ENCODE results near the gene DPY19L1.
"Not testable (repeated sequence)": the region's sequence is repeated elsewhere in the genome, so short reads cannot be mapped to it uniquely, and the experiment has no call there.

Gene DPY19L1

GRCh38 chr7:35032166-35032565, 5.1 kb downstream of the DPY19L1 start:
- DNase-seq (ENCODE audit: low read depth), result no peak

- DNase-seq (ENCODE audit: low read depth), result no peak
Observed at GRCh38 chr7:35030848-35031247, 6.4 kb downstream of the DPY19L1 start.

GRCh38 chr7:35029311-35029710, 8.0 kb downstream of the DPY19L1 start:
- no peak for DNase-seq (ENCODE audit: low read depth)

- no peak for DNase-seq (ENCODE audit: low read depth)
Observed at GRCh38 chr7:35026150-35026549, 11.1 kb downstream of the DPY19L1 start.

GRCh38 chr7:35025369-35025870, 11.9 kb downstream of the DPY19L1 start:
- DNase-seq (ENCODE audit: low read depth), result no peak

- no peak for DNase-seq (ENCODE audit: low read depth)
Observed at GRCh38 chr7:35024298-35024697, 13.0 kb downstream of the DPY19L1 start.

- DNase-seq (ENCODE audit: low read depth), result no peak
Observed at GRCh38 chr7:35022725-35023124, 14.6 kb downstream of the DPY19L1 start.

- no peak for DNase-seq (ENCODE audit: low read depth)
Observed at GRCh38 chr7:35021445-35021844, 15.8 kb downstream of the DPY19L1 start.

GRCh38 chr7:35019801-35020200, 17.5 kb downstream of the DPY19L1 start:
- DNase-seq (ENCODE audit: low read depth), result no peak

- DNase-seq (ENCODE audit: low read depth), result no peak
Observed at GRCh38 chr7:35019179-35019729, 18.0 kb downstream of the DPY19L1 start.

- no peak for DNase-seq (ENCODE audit: low read depth)
Observed at GRCh38 chr7:35015346-35015859, 21.9 kb downstream of the DPY19L1 start.

GRCh38 chr7:35012160-35012559, 25.1 kb downstream of the DPY19L1 start:
- DNase-seq (ENCODE audit: low read depth), result no peak

GRCh38 chr7:35011085-35011484, 26.2 kb downstream of the DPY19L1 start:
- no peak for DNase-seq (ENCODE audit: low read depth)

- DNase-seq (ENCODE audit: low read depth), result no peak
Observed at GRCh38 chr7:35007768-35008167, 29.5 kb downstream of the DPY19L1 start.

GRCh38 chr7:35004531-35005095, 32.7 kb downstream of the DPY19L1 start:
- DNase-seq (ENCODE audit: low read depth), result no peak

GRCh38 chr7:35003679-35004303, 33.5 kb downstream of the DPY19L1 start:
- DNase-seq (ENCODE audit: low read depth), result no peak

- not testable (repeated sequence) for DNase-seq (ENCODE audit: low read depth)
Observed at GRCh38 chr7:35003177-35003650, 34.1 kb downstream of the DPY19L1 start.

- not testable (repeated sequence) for DNase-seq (ENCODE audit: low read depth)
Observed at GRCh38 chr7:34998335-34998734, 39.0 kb downstream of the DPY19L1 start.

- DNase-seq (ENCODE audit: low read depth), result not testable (repeated sequence)
Observed at GRCh38 chr7:34996423-34997090, 40.7 kb downstream of the DPY19L1 start.

- no peak for DNase-seq (ENCODE audit: low read depth)
Observed at GRCh38 chr7:34995757-34996156, 41.5 kb downstream of the DPY19L1 start.

- DNase-seq (ENCODE audit: low read depth), result peak; percentile 13
Observed at GRCh38 chr7:34991938-34992840, 45.1 kb downstream of the DPY19L1 start.

All from activated T-cell treated with anti-CD3 and anti-CD28 coated beads for 1 hour (primary cell).